Activated naive CD4-positive, alpha-beta T cell (primary cell): Measurements from ENCODE around the gene CLCN3.
A peak's percentile ranks its signal among the peaks of the same experiment; 100 is the strongest.
"Not testable (repeated sequence)": the region's sequence is repeated elsewhere in the genome, so short reads cannot be mapped to it uniquely, and the experiment has no call there.

Experiments used
- DNase-seq, 4 experiments: peaks; one replicate each; lab custom pipeline; 2025; lab: John Stamatoyannopoulos, UW

Gene CLCN3

DNA sequence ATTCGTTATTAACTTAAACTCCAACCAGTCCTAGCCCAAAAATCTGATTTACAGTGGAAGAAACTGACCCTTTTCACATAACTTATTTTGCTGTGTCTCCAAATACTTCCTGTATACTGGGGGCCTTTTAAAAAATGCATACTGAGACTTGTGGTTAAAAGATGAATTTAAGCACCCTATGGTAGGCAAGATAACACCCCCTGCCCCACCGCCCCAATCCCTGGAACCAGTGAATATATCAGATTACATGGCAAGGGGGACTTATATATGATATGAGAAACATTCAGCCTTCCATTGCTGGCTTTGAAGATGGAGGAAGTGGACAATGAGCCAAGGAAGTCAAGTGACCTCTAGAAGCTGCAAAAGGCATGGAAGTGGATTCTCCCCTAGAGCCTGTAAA lies 3.1 kb upstream of the CLCN3 start:
- no peak for DNase-seq

DNA sequence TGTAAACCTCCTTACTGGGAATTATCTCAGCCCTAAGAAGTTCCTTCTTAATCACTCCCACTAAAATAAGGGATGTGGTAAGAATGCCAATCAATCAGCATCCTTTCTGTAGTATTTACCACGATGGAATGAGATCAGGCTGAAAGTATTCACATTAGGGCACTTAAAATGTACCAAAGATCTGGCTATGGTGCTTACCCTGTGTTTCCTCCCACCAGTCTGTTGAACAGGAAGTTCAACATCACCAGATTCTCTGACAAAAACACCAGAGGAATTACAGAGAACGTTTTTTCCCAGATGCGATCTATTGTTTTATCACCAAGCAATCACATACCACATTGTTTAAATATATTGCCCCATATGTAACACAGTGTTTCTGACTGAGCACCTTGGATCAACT lies 2.1 kb upstream of the CLCN3 start:
- DNase-seq, result no peak

DNA sequence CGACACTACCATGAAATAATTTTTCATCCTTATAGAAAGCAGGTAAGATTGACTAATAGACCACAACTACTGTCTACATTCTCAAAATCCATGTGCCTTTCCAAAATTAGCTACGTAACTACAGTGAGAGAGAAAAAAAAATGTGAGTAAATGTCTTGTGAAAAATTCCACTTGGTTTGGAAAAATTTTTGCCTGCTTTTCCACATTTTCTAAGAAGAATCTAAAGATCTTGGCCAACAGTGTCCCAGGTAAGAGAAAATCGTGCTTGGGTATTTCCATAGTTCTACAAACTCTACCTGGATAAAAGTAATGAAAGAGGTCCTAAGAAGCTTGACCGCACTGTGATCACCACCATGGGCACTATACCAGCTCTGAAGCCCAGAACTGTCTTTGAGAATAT lies 1.4 kb upstream of the CLCN3 start:
- no peak for DNase-seq

DNA sequence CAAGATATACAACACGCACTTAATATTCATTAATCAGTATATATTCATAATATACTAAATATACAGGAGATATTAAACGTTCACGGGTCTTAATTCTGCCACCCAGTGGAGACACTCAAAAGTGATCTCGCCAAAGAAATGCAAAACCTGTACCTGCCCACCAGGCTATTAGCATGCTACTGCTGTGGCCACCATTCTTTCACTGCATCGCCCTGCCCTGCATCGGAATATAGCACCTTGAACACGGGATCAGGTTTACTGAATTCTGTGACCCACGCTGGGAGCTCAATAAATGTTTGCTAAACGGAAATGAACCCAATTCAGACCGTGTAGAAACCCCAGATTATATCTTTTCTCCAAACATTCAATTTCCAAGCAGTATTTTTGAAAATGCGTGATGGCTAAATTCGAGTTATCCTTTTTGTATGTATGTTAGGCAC lies 840 bp upstream of the CLCN3 start:
- peak in 3 of 4 experiments; percentile 2 to 21 (median 20) for DNase-seq

DNA sequence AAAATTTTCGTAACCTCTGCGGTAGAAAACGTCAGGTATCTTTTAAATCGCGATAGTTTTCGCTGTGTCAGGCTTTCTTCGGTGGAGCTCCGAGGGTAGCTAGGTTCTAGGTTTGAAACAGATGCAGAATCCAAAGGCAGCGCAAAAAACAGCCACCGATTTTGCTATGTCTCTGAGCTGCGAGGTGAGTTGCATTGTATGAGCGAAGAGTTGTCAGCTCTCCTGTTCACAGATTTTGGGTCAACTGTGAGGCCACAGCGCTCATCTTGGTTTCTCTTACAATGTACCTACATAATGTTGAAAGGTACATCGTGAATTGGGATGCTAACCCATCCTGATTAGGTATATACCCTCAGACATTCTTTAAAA lies 486 bp downstream of the CLCN3 start:
- peak in 2 of 4 experiments; percentile 1 to 3 for DNase-seq

DNA sequence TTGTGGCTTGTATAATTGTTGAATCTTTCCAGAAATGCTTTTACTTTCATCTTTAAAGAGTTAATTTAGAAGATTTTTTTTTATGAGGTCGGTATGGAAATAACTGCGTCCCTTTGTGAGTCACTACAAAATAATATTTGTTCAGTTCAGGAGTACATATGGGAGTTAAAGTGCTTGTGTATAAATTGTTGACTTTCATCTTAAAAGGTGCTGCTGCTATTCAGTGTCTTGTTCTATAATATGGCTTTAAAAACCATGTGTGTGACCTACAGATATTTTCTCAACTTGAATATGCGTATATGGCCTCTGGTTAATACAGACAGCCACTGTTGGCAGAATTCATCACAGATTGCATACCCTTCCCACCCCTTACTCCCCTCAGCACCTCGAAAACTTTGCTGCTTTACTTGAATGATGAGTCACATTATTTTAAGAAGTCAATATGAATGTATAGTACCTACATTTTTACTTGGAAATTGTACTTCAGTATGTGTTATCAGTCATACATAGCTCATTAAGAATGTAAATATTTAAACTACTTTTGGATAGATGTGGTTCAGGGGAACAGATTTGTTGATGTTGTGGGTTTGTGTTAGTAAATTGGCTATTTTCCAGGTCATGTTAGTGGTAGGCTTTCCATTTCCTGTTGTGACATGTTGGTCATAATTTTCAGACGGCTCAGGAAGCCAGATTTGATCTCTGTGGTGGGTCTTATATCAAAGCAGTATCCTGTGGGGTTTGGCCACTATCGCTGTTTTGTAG lies 1.5 kb downstream of the CLCN3 start:
- no peak for DNase-seq

DNA sequence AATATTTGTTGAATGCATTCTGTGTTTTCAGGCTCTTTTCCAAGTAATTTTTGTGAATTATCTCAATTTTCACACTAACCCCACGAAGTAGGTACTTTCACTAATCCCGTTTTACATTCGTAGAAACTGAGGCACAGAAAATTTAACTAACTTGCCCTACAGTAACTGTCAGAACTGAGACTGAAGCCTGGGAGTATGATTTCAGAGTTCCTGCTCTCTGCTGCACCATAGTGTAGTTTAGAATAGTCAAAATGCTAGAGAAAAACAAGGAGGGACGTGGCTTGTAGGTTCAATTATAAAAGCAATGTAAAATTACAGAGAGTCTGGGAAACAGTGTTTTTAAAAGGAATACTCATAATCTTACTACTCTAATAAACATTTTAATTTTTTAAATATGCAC lies 2.2 kb downstream of the CLCN3 start:
- DNase-seq, result no peak

DNA sequence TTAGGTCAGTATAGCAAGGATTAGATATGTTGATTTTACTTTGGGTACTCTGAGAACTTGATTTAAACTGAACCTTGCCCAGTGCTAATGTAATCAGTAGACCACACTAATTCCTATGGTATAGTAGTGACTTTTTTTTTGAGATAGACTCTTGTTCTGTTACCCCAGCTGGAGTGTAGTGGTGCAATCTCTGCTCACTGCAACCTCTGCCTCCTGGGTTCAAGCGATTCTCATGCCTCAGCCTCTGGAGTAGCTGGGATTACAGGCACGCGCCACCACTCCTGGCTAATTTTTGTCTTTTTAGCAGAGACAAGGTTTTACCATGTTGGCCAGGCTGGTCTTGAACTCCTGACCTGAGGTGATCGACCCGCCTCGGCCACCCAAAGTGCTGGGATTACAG lies 3.6 kb downstream of the CLCN3 start:
- DNase-seq, result not testable (repeated sequence)

DNA sequence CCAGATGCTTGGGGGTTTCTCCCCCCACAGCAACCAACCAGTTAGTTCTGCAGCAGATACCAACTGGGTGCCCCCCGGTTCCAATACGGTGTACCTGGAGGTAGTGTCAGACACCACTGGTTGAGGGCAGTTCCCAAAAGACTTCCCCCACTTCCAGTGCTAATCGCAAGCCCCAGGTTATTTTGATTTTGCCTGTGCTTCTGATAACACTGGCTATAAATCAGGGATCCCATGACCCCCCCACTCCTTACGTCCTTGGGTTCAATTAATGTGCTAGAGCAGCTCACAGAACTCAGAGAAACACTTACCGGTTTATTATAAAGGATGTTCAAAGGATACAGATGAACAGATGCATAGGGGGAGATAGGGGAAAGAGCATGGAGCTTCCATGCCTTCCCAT lies 5.5 kb downstream of the CLCN3 start:
- DNase-seq, result no peak

DNA sequence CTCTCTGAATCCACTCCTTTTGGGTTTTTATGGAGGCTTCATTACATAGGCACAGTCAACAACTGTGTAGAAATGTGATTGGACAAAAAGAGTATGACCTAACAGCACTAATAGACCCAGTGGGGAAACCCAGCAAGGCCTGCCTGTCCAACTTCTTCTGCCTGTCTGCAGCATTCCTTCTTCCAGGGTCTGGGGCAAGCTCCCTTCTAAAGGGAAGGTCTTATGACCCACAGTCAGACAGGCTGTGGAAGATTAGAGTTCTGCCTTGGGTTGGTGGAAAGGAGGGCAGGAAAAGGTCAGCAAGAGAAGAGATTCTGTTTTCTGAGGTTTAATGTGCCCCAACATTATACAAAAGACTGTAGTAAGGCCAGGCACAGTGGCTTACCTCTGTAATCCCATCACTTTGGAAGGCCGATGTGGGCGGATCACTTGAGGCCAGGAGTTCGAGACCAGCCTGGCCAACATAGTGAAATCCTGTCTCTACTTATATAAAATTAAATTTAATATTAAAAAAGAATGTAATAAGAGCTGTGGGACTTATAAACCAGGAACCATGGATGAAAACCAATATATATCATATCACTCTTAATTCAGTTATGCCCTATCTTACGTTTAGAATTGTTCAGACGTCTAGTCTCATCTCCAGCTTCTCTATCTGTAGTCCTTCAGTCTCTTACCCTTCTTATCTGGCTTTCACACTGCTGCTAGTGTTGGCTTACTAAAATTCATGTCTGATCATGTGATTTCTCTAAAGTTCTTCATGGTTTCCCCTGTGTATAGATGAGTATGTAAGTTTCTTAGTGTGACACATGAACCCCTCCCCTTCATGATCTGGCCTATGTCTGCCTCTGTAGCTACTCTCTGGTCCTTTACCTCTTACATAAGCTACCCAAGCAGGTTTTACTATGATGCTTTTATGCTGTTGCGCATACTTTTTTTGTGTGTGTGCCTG lies 6.2 kb downstream of the CLCN3 start:
- no peak for DNase-seq

DNA sequence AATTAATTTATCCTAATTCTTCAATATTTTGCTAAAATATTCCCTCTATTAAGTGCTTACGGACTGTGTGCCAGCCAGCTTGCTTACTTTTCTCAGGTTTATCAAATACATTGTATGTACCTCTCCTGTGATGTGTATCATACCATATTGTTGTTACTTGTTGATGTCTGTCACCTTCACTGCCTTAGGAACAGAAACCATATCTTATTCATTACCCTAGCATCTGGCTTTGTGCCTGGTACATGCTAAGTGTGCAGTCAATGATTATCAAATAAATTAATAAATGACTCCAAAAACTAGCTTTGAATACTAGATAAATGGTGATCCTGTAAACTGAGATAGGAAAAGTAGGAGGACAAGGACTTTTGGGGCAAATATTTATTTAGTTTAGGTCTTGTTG lies 6.9 kb downstream of the CLCN3 start:
- no peak for DNase-seq

DNA sequence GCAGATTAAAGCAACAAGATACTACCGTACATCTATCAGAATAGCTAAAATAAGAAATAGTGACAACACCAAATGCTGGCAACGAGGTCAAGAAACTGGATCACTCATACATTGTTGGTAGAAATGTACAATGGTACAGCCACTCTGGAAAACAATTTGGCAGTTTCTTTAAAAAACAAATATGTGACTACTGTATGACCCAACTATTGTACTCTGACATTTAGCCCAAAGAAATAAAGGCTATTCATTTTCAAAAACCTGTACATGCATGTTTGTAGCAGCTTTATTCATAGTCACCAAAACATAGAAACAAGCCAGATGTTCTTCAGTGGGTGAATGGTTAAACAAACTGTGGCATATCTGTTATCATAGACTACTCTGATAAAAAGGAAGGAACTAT lies 8.2 kb downstream of the CLCN3 start:
- no peak for DNase-seq

DNA sequence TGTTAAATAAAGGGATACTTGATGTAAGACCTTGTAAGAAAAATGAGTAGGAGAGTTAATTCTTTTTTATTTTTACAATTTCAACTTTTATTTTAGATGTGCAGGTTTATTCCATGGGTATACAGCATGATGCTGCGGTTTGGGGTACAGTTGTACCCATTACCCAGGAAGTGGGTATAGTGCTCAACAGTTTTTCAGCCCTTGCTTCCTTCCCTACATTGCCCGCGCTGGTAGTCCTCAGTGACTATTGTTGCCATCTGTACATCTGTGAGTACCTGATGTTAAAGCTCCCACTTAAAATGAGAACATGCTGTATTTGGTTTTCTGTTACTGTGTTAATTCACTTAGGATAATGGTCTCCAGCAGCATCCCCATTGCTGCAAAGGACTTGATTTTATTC lies 9.7 kb downstream of the CLCN3 start:
- no peak for DNase-seq

DNA sequence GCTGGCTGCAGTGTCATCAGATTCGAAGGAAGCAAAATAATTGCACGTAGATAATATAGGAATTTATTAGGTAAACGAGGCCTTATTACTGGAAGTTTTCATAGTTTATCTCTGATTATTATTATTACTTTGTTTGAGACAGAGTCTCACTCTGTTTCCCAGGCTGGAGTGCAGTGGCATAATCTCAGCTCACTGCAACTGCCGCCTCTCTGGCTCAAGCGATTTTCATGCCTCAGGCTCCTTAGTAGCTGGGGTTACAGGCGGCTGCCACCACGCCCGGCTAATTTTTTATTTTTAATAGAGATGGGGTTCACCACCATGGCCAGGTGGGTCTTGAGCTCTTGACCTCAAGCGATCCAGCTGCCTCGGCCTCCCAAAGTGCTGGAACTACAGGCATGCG lies 12.5 kb downstream of the CLCN3 start:
- no peak for DNase-seq

DNA sequence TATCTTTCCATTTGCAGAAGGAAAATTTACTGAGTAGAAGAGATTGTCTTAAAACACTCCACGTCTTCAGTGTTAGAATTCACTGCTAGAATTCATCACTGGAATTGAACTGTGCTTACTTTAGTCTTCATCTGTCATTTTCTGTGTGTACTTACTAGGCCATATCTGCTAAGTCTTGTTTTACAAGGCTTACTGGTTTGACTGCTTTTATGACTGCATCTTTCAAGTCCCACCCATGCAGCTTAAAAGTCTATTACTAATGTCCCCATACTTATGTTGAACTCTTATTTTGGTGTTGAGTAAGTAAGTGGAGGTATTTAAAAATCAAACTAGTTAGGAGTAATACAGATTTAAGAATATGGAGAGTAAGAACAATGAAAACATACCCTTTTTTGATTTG lies 14.6 kb downstream of the CLCN3 start:
- DNase-seq, result no peak

DNA sequence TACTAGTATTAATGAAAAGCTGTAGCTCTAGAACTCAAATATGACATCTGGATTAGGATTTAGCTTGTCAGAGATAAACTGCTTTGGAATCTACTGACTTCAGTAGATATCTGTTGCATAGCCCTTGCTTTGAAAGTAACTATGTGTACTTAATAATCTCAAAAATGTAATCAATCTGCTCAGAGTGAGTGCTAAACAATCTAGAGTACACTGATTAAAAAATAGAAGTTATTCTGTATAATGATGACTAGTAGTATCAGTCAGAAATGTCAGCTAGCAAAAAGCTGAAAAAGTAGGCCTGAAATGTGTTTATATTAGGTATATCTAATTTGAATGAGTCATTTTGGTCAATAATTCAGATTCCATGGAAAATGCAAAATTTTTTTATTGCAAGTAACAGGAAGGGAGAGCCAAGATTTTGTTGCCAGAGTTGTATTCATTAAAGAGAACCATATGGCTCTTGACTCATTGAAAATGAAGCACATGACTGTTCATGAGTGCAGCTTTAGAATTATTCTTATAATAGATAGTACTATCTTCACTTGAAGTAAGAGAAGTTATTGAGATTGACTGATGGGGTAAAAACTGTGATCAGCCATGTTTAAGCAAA lies 20.0 kb downstream of the CLCN3 start:
- DNase-seq, result no peak

DNA sequence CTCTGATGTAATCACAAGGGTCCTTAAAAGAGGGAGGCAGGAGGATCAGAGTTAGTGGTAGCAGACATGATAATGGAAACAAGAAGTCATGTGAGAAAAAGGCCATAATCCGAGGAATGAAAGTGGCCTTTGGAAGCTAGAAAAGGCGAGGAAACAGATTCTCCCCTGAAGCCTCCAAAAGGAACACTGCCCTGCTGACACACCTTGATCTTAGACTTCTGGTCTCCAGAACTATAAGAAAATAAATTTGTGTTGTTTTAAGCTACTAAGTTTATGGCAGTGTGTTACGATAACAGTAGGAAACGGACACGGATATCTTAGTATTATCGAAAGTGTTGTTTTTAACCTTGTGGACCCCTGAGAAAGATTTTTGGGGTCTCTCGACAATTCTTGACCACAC lies 24.4 kb downstream of the CLCN3 start:
- DNase-seq, result no peak

DNA sequence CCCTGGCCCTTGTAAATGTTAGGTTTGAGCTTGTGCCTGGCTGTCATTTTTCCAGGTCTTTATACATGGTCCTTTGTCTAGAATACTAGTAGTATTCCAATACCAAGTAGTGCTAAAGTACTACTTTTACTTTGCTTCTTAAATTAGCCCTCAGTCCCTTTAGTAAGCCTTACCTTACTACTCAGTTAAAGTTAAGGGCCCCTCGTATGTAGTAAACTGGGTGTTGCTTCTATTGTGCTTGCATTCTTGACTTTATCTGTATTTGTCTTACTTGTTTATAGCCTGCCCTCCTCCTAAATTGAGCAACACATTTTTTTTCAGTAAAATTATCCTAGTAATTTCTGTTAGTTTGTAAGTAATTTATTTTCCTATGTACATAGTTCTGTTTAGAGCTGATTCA lies 25.2 kb downstream of the CLCN3 start:
- DNase-seq, result no peak

DNA sequence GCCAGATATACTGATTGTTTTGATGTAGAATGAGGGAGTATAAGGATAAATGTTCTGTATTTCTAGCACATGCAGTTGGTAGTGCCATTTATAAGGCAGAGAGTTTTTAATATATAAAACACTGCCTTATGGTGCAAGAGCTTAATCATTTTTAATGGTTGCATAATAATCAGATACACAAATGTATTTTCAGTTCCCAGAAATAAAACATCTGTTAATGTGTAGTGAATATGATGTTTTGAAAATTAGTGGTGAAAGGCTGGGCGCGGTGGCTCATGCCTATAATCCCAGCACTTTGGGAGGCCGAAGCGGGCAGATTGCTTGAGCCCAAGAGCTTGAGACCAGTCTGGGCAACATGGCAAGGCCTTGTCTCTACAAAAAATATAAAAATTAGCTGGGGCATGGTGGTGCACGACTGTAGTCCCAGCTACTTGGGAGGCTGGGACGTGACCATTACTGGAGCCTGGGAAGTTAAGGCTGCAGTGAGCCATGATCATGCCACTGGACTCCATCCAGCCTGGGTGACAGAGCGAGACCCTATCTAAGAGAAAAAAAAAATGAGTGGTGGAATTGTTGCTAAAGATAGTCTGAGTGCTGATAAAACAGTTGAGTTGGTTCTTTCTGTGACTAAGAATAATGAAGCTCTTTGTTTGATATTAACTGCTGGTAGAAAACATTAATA lies 29.3 kb downstream of the CLCN3 start:
- no peak for DNase-seq

DNA sequence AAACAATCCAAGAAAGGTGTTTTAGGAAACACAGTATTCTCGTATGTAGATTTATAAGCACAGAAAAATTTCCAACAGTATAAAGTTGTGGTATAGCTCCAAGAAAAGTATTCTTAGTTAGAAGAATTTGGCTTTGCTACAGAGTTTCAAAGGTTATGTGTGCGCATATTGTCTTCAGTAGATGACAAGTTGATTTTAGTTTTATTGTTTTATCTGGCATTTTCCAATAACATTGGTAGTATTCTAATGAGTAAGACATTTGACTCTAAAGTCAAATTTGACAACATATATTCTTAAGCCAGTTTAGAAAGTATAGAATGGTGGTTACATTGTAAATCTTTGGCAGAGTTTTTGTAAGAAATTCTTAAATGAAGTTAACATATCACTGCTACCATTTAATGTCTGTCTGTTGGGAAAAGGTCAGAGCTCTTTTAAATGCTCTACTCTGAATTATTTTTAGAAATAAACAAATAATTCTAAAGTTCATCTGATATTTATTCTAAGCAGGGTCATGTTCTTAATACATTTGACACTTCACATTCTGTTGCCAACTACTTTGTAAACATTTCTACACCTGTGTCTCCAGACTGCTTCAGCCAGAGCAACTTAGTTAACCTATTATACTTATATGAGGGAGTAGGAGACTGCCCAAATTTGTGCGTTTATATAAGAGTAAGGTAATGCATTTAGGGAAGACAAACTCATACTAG lies 30.0 kb downstream of the CLCN3 start:
- no peak for DNase-seq

DNA sequence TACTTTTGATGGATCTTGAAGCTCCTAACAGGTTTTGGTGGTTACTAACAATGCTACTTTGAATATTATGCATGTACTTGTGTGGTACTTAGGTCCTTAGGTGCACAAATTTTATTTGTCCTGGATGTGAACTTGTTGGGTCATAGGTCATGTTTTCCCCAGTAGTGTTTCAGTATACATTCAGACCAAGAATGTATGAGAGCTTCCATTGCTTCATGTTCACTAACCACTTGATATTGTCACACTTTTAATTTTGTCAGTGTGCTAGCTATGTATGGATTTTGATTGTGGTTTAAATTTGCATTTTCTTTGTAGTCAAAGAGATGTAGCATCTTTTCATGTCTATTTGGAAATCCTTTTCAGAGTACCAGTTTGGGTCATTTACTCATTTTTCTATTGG lies 32.2 kb downstream of the CLCN3 start:
- no peak for DNase-seq

DNA sequence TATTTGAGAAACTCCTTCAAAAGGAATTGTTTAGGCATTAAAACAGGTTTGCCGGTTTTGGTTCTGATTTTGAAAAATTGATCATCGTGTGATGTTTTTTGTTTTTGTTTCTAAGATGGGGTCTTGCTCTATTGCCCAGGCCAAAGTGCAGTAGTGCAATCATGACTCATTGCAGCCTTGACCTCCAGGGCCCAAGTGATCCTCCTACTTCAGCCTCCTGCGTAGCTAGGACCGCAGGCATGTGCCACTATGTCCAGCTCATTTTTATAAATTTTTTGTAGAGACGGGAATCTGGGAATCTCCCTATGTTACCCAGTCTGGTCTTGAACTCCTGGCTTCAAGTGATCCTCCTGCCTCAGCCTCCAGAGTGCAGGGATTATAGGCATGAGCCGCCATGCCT lies 35.0 kb downstream of the CLCN3 start:
- no peak for DNase-seq
